ENCODE data around the gene TREX2.

The TREX2 gene, protein sequence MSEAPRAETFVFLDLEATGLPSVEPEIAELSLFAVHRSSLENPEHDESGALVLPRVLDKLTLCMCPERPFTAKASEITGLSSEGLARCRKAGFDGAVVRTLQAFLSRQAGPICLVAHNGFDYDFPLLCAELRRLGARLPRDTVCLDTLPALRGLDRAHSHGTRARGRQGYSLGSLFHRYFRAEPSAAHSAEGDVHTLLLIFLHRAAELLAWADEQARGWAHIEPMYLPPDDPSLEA

DNA sequence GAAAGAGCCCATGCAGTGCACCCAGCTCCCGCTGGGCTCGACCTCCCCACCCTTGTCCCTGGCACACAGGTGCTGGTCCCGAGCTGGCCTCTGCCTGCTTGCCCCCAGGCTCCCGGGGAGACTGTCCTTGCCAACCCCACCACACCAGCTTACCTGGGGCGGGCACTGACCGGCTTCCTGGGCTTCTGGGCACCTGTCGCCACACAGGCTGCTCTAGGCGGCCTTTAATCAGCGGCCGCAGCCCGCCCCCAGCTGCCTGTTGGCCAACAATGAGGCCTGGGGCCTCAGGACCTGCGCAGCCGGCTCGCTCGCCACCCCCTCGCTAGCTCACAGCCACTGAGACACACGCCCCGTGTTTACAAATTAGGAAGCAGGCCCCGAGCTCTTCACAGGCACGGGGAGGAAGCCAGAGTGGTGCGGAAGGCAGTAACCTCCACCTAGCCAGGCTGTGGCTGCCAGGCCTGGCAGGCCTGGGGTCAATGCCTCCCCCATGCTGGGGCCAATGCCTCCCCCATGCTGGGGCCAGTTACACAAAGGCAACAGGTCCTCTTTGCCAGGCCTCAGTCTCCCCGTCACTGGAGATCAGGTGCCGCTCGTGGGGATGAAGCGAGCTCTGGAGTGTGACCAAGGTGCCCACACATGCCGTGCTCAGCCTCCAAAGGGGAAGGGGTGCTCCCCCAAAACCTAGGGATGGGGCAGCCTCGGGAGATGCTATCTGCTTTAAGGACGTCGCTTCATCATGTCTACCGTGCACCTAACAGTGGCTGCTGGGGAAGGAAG lies at the start of gene TREX2:
TREX2 (minus strand) TSS at position 201 of the 780 bp plus-strand sequence. CDS start 626 bp downstream, outside the sequence.
- no peak for DNase-seq (ENCODE audit: low read depth)

DNA sequence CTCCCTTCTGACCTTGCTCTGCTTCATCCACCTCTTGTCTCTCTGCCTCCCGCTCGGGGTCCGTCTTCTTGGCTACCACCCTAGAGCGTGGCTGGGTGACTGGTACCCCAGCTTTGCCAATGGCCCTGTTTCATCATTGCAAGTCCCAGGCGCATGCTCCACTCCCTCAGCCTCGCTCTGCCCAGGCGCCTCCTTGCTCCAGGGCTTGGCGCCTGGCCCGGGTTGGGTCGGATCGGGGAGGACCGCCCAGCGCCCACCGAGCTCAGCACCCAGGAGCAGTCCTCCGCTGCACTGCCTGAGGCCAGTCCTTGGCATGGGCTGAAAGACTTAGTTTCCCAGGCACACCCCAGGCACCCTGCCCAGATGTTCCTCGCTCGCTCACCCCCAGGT lies 49.5 kb upstream of the TREX2 start:
- DNase-seq (ENCODE audit: low read depth): peak; percentile 29

DNA sequence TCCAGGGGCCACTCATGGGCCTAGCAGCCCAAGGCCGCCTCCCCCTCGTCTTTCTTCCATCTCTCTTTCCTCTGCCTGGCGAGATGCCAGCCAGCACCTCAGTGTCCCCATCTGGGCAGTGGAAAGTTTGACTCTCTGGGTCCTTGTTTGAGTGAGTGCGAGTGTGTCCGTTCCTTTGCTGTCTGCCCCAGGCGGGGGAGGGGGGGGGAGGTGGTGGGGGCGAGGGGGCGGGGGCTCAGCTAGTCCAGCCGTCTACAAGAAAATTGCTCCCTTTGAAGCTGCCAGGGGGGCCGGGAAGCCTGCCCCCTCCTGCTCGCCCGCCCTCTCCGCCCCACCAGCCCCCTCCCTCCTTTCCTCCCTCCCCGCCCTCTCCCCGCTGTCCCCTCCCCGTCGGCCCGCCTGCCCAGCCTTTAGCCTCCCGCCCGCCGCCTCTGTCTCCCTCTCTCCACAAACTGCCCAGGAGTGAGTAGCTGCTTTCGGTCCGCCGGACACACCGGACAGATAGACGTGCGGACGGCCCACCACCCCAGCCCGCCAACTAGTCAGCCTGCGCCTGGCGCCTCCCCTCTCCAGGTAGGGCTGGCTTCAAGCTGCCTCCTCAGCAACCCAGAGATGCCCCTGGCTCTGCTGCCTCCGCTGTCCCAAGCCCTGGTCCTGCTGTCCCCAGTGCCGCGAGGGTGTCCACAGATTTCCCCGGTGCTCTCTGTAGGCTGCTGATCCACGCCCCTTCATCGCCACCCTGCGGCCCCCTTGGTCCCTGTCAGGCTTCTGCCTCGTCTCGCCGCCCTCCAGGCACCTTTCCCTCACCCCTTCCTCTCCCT lies 48.9 kb upstream of the TREX2 start, which contains the start of gene BGN:
BGN (plus strand) TSS at position 440 of the 821 bp plus-strand sequence. CDS start 9,652 bp downstream, outside the sequence.
- peak; percentile 42 for DNase-seq (ENCODE audit: low read depth)

DNA sequence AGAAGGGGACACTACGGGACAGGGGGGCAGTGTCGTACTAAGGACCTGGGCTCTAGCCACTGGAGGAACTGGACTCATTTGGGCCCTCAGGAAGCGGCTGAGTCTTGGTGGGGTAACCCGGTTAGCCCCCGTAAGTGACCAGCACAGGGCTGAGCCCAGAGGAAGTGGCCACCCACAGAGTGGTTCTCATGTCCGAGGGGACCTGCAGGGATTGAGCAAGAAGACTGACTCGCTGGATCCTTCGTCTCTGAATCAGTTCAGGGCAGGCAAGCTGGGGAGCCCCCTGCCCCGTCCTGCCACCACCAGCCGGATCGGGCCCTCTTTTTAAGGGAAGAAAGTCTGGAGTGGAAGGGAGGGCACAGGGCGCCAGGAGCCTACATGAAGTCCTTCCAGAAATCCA lies 48.2 kb upstream of the TREX2 start:
- peak; percentile 17 for DNase-seq (ENCODE audit: low read depth)

DNA sequence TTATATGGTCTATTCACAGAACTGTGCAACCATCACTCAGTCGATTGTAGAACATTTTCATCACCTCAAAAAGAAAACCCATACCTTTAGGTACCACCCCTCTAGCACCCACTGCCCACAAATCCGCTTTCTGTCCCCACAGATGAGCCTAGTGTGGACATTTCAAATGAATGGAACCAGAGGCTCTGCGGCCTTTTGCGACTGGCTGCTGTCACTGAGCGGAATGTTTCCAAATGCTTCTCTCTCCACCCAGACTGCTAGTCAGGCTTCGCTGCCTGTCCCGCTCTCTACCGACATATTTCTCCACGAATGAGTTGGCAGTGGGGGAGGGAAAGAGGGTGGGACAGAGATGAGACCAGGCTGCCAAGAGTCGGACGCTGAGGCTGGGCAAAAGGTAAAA lies 47.2 kb upstream of the TREX2 start:
- no peak for DNase-seq (ENCODE audit: low read depth)

DNA sequence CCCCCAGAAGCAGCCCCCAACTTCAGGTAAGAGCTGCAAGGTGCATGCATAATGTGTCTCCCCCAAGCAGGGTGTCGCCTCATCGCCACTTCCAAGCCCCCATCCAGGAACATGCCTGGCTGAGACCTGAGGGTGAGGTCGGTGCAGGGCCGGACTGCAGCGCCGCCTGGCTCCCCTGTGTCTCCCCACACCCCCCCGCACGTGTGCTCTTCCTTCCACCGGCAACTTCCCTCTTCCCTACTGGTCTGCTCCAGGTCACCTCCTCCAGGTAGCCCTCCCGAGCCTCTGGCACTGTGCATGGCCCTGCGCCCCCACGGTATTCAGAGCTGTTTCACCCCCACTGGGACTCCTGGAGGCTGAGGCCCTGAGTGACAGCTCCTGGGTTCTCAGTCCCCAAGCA lies 46.7 kb upstream of the TREX2 start:
- DNase-seq (ENCODE audit: low read depth): no peak

DNA sequence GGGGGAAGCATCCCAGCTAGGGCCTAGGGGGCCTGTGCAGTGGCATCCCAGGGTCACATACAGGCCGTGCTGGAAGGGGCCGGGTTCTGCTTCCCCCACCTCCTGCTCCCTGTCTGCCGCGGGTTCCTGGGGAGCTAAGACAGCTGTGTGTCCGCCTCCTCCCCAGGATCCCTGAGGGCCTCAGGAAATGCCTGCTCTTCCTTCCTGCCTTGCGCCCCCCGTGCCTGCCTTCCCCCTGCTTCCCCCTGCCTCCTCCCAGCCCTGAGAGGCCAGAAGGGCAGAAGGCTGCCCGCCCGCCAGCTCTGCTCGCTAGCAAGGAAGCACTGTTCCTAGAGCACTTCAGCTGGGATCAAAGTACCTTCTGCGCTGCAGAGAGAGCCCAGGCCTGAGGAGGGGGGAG lies 46.1 kb upstream of the TREX2 start:
- no peak for DNase-seq (ENCODE audit: low read depth)

DNA sequence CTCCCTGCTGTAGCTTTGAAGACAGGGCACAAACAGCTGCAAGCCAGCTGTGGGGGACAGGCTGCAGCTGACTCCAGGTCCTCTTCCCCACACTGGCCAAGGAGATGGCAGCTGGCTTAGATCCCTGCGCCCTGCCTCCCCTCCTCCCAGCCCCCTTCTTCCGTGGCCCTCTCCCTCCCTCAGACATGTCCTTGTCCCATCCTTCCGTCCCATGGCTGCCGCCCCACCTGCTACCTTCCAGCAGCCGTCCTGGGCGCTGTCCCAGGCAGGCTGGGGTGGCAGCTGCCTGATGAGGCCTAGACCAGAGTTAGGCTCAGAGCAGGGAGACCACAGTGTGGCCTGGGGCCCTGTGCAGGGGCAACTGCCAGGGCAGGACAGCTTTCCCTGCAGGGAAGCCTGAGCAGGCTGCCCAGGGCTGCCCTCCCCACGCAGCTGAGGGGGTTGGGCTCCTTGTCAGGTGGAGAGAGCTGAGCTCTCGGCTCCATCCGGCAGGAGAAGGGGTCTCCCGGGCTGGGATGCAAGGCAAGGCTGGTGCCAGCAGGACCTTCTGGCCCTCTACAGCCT lies 45.6 kb upstream of the TREX2 start:
- no peak for DNase-seq (ENCODE audit: low read depth)

DNA sequence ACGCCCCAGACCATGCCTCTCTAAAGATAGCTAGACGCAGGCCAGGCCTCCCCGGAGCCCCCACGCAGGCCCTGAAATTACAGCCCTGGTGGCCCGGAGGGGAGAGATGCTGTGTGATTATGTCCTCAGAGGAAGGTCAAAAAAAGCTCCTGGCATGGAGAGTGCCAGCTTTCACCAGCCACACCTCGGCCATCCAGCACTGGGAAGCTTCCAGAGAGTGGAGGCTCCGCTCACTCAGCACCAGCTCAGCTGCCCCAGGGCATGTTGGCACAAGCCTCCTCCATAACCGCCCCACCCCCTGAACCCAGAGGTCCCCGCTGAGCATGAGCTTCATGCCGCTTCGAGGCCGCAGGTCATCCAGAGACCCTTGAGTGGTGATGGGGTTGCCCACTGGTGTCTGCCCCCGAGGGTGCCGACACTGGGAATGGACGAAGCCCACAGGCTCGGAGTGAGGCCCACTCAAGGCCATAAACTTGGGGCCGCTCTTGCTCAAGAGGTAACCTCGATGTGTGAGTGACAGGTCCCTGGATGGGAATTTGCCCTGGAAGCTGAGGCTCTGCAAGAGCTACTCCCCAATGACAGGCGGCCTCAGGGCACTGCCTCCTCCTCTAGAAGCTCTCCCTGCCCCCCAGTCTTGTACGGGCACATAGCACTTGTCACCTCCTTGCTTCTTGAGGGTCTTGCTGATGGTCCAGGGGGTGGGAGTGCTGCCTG lies 44.5 kb upstream of the TREX2 start:
- DNase-seq (ENCODE audit: low read depth): no peak

DNA sequence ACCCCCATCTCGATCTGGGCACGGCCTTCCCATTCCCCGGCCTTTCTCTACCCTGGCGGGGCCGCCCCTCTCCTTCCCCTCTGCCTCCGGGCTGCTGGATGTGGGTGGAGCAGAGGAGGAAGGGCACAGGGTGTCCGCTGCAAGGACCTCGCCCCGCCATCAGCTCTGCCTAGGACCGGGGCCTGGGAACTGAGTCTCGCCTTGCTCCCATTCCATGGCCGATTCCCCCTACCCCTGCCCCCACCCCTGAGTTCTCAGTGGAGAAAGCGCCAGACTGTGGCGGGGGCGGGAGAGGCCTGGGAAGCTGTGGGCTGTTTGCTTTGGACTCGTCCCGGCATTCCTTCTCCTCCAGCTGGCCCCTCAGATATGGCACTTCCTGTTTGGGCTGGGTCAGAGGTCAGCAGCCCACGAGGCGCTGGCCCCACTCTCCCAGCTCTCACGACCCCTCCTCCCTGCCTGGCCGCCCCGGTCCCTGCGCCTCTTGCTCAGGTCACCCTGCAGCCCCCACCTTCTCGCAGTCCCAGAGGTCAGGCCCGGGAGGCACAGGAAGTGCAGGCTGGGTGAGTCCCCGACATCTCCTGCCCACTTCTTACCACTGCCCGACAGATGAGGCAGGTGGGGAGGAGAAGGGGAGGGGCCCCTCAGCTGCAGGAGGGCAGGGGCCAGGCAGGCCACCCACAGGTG lies 42.5 kb upstream of the TREX2 start:
- DNase-seq (ENCODE audit: low read depth): no peak

DNA sequence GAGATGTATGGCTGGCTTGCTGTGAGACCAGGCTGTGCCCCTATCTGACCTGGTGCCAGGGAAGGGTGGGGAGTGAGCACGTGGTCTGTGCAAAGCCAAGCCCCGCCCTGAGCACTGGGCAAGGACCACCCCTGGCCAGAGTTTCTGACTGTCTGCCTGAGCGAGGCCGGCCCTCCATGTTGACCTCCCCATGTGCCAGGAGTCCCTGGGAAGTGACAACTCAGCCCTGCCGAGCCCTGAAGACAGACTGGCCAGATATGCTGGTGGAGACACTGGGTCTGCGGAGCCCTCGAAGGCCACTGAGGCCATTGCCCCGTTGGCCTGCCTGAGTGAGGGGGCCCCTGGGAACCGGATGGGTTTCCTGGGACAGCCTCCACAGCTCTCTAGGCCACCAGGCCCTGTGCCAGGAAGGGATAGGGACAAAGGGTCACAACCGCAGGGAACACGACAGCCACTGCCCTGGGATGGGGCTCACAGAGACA lies 41.8 kb upstream of the TREX2 start:
- no peak for DNase-seq (ENCODE audit: low read depth)

DNA sequence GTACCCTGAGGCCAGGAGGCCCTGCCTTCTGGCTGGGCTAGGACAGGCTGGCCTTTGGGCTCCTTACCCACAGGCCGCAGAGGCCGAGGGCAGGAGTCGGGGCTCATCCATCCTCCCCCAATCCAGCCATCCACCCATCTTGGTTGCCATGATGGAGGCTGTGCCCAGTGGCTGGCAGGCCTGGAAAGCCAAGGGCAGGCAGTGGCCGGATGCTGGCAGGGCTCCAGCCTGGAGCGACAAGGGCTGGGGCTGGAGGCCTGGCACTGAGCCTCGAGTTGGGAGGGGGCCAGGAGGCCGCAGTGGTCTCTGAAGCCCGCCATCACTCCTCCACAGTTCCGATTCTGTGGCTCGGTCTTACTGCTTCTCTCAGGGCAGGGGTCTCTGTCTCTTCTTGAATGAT lies 40.3 kb upstream of the TREX2 start:
- DNase-seq (ENCODE audit: low read depth): no peak

DNA sequence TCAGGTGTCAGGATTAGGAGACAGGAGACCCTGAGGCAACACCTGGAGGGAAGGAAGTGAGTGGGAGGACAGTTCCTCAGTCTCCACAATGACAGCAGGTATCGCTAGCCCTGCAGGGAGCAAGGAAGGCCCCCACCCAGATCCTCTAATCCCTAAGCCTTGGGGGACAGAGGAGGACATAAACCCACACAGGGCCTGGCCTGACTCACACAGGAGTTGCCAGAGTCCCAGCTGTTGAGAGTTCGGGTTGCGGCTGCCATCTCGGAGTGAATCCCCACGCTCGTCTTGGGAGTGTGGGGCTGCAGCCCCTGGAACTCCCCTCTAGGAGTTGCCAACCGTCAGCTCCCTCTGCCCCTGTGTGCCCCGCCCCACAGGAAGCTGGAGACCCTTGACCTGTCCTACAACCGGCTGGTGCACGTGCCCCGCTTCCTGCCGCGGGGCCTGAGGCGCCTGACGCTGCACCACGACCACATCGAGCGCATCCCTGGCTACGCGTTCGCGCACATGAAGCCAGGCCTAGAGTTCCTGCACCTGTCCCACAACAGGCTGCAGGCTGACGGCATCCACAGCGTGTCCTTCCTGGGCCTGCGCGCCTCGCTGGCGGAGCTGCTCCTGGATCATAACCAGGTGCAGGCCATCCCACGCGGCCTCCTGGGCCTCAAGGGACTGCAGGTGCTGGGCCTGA lies 39.7 kb upstream of the TREX2 start:
- no peak for DNase-seq (ENCODE audit: low read depth)

DNA sequence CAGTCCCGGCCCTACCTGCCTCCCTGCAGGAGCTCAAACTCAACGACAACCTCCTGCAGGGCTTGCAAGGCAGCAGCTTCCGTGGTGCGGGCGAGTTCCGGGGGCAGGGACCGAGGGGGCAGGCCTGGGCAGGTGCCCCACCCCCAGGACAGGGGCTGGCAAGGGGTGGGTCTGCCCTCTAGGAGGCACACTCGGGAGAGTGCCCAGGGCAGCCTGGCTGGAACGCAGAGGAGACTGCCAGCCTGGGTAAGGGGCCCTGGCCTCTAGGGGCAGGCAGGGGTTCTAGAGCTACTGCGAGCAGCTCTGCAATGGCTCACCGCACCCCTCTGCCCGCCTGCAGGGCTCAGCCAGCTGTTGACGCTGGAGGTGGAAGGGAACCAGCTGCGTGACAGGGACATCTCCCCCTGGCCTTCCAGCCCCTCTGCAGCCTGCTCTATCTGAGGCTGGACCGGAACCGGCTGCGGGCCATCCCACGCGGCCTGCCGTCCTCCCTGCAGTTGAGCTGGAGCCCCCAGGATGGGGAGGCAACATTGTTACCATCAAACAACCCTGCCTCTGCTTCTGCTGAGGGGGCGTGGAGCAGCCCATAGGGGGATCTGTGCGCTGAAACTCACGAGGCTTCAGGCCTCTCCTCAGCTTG lies 36.6 kb upstream of the TREX2 start:
- DNase-seq (ENCODE audit: low read depth): no peak

DNA sequence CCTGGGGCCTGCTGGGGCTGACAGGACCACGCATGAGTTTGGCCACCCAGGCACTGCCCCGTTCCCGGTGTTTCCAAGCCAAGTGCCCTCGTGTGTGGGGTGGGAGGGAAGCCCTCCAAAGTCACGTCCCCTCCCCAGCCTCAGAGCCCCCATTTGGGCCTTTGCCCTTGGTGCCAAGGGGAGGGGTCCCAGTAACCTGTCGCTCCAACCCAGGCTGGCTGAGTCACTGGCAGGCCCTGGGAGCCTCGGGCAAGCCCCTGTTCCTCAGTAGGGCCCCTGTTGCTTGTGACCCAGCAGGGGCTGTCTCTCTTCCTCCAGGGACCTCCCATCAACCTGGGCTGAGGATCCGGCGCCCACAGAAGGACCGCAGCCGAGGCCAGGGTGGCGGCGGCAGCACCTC lies 35.2 kb upstream of the TREX2 start:
- DNase-seq (ENCODE audit: low read depth): no peak

DNA sequence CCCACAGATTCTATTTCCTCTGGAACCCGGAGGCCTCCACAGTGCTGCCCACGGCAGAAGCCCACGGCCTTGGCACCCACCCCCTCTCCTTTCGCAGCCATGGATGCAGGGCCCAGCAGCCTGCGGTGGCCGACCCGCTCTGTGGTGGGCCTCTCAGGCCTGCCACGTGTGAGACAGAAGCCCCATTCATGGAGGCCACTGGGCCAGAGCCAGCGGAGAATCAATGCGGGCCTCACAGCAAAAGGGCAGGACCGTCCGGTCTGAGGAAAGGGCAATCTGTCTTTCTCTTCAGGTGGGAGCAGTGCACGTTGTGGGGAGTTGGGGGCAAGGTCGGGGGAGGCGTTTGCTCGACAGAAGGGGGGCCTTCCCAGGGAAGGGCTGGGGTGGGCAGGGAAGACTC lies 32.9 kb upstream of the TREX2 start:
- DNase-seq (ENCODE audit: low read depth): no peak

DNA sequence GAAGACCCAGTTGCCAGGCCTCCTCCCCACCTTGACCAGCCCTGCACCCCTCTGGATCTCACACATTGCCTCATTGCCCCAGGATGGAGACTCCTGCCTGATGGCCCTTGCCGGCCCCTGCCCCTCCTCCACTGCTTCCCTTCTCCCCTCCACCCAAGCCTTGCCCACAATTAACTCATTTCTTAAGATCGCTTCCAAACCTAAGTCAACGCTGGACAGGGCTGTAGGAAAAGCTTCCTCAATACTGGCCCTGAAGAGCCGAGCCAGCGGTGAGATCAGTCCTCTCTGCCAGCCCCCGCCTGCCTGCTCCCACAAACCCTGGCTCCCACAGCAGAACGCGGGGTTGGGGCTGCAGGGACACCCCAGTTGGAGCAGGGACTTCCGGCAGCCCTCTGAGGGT lies 32.0 kb upstream of the TREX2 start:
- DNase-seq (ENCODE audit: low read depth): no peak

DNA sequence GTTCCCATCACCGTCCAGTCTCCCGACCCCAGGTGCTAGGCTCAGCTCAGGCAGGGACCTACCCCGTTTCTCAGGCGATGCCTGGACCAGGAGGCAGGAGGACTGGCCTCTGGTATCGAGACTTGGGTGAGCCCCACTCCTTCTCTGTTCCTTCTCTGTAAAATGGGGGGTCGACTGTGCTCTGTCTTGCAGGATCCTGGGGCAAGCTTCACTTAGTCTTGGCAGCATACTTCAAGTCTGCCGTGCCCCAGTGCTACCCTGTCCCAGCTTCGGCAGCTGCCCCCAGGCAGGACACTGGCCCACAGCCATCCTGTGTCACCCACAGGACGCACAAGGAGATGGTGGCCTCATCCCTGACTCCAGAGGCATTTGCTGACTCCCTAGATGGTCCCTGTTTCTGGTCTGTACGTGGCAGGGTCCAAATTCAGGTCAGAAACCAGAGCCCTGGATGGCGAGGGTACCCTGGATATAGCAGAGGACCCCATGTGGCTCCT lies 31.6 kb upstream of the TREX2 start:
- no peak for DNase-seq (ENCODE audit: low read depth)

DNA sequence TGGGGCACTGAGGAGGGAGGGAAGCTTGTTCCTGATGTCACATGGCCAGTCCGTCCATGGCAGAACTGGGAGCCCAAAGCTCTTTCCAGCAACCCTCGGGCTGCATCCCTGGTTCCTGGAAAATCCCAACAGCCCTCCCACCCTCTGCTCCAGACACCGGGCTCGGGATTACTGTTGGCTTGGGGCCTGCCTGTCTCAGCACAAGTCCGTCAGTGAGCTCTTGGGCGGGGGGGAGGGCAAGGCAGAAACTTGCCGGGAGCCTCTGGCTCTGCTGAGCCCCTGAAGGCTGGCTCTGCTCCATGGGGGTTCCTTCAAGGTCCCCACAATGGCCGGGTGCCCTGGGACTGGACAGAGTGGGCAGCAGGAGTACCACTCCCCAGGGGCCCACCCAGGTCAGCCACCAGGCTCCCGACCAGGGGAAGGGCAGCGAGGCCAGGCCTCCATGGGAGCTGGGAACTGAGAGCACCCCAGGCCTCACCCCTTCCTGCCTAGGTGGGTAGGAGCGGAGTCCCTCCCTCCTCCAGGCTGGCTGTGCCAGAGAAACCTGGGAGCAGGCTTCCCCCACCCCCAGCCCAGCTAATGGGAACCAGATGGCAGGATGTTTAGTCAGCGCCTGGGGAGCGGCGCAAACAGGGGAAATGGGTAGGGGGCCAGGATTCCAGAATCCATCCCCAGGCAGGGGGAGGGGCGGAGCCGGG lies 31.0 kb upstream of the TREX2 start:
- peak; percentile 51 for DNase-seq (ENCODE audit: low read depth)
